IPS-11a (cell line): ENCODE results near the gene DCP2.

ENCODE experiments used
- H3K4me3 ChIP-seq: one replicate; pipeline ENCODE4 v1.5.1; 2013; ENCODE audit warnings: low read depth, low read length, control low read depth

DCP2 gene

DNA sequence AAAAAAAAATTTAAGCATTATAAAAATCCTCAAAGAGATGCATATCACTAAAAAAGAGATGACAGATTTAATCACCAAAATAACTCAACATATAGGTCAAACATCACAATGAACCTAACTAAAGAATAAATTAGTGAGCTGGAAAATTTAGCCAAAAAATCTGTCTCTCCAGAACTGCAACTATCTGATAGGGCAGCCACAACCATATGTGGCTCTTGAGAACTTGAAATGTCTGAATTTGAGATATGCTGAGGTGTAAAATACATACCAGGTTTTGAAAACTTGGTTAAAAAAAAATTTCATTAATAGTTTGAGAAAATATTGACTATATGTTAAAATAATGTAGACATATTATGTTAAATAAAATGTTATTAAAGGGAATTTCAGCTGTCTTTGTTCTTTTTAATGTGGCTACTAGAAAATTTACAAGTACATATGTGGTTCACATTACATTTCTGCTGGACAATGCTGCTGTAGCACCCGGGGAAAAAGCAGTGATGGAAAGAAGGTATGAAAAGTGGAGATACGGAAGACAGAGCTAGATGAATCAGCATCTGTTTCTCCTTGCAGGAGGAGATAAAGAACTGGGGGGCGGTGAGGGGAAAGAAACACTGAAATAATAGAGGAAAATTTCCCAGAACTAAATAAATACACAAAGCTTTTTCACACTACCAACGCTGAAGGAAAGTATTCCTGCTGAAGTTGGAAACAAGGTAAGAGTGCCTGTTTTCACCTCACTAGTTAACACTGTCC lies 66.1 kb downstream of the DCP2 start:
- no peak overlapping the region for H3K4me3 ChIP-seq

DNA sequence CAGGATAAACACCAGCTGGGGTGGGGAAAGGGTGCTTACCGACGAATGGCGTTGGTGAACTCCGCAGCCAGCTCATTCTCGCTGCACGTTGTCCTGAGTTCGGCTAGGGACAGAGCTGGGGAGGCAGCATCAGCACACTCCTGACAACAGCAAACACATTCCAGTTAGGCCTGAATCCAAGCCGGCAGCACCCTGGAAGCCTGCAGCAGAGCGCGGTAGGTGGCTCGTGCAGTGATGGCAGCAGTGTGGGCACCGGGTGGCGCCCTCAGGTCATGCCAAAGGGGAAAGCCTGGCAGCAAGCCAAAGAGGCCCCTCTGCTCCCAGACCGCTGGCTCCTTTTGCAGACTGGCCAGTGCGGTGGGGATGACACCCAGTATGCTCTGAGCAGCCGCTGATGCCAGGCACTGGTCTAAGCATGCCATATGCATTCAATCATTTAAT lies 66.9 kb downstream of the DCP2 start:
- H3K4me3 ChIP-seq, result no peak overlapping the region

GRCh38 chr5:113044776-113045465 lies 68.3 kb downstream of the DCP2 start:
- no peak overlapping the region for H3K4me3 ChIP-seq

GRCh38 chr5:113047234-113047633 lies 70.6 kb downstream of the DCP2 start:
- H3K4me3 ChIP-seq, result no peak overlapping the region

GRCh38 chr5:113047733-113048652 lies 71.4 kb downstream of the DCP2 start:
- no peak overlapping the region for H3K4me3 ChIP-seq

- no peak overlapping the region for H3K4me3 ChIP-seq
Observed at GRCh38 chr5:113048931-113049330, 72.3 kb downstream of the DCP2 start.

DNA sequence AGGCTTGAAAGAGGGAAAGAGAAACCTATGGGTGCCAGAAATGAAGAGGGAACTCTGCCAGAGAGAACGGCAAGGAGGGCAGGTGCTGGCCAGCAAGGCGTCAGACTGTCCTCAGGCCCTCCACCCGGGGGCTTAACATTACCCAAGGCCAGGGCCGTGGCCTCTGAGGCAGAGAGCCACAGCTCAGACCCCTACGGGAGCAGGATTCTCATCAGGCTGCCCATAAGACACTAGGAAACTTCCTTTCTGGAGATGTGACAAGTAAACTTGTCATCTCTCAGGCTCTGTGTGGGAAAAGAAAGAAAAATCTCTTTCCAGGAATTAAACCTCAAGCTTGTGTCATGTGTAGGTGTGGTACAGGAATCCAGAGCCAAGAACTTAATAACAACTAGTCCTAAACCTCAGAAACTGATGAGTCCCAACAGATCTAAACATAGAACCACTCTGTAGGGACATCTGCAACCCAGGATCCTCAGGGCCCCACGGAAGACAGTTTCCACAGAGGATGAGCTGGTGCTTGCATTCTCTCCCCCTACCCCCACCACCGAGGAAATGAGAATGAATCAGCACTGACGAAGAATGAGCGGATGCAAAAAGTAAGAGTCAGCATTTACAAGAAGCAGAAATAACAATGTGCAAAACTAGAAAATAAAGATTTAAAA lies 74.3 kb downstream of the DCP2 start:
- no peak overlapping the region for H3K4me3 ChIP-seq

- no peak overlapping the region for H3K4me3 ChIP-seq
Observed at GRCh38 chr5:113052041-113052795, 75.6 kb downstream of the DCP2 start.

GRCh38 chr5:113053511-113053995 lies 77.0 kb downstream of the DCP2 start:
- no peak overlapping the region for H3K4me3 ChIP-seq

DNA sequence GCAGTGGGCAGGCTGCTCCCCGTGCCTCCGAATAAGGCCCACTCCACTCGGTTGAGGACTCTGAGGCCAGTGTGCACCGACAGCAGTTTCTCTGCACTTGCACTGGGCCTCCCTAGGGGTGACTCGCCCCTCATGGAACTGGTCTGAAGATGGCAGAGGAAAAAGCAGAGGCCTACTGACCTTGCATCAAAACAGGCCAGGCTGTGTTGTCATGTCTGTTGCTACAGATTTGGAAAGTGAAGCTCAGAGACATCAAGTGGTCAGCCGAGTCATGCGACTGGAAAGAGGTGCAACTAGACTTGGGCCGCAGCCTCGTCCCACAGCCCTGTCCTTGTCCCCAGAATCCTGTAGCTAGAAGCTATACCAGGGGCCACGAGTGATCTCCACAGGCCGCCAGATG lies 78.3 kb downstream of the DCP2 start:
- no peak overlapping the region for H3K4me3 ChIP-seq

- no peak overlapping the region for H3K4me3 ChIP-seq
Observed at GRCh38 chr5:113056988-113057387, 80.4 kb downstream of the DCP2 start.

DNA sequence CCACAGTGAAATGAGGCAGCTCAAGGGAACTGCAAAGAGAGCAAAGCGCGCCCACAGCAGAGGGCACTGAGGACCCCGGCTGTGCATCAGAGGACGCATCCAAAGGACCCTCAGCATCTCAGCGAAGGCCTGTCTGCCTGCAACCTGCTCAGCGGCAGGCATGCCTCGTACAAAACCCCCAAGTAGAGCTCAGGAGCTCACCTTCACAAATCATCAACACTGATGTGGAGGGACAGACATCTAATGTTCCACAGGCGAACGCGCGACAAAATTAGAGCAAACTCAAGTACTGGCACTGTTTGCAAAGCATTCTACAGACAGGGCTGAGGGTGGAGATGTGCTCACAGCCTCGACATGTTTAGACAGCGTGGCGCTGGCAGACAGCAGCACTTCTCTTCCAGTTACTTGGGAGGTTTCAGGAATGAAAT lies 81.0 kb downstream of the DCP2 start:
- no peak overlapping the region for H3K4me3 ChIP-seq

GRCh38 chr5:113058269-113058668 lies 81.7 kb downstream of the DCP2 start:
- no peak overlapping the region for H3K4me3 ChIP-seq

DNA sequence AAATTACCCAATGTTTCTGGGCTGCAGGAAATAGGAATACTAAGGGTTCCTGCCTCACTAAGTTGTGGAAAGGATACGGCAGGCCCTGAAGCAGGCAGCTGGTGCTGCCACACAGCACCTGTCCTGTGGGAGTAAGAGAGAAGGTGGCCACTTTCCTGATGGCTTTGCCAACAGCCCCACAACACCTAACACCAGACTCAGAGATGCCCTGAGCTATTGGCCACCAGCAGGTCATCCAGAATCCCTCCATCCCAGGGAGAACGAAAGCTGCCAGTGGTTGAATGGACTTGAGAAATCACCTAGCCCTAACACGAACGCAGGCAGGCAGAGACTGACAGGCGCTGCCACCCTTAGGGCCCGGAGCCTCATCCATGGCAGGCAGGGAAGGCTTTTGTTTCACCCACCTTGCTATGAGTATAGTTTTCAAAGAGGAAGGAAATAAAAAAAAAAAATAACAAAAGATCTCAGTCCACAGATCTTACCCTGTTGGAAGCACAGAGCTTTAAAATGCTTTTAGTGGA lies 82.2 kb downstream of the DCP2 start:
- no peak overlapping the region for H3K4me3 ChIP-seq

- H3K4me3 ChIP-seq, result no peak overlapping the region
Observed at GRCh38 chr5:113059232-113060040, 82.8 kb downstream of the DCP2 start.

DNA sequence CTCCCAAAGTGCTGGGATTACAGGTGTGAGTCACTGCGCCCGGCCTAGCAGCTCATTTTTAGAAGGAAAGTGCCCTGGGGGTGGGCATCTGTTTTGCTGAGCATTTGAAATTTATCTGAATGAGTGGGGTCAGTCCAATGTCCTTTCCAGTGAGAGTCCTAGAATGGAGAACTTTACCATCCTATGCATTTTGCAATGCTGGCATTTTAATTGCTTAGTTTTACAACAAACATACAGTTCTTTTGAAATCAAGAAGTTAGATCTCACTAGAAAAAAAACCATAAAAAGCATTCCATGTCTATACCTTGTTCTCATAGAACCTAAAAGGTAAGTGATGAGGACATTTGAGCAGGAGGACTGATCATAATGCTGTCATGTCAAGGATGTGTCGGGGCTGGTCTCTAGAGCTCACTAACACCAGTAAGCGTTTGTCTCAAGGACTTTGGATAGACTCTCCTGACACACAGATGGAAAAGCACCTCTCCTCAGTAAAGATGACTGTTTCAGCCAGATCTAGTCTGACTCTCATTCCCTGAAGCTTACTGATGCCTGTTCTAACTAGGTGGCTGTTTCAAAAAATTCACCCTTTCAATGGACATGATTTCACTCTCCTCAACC lies 83.9 kb downstream of the DCP2 start:
- no peak overlapping the region for H3K4me3 ChIP-seq

DNA sequence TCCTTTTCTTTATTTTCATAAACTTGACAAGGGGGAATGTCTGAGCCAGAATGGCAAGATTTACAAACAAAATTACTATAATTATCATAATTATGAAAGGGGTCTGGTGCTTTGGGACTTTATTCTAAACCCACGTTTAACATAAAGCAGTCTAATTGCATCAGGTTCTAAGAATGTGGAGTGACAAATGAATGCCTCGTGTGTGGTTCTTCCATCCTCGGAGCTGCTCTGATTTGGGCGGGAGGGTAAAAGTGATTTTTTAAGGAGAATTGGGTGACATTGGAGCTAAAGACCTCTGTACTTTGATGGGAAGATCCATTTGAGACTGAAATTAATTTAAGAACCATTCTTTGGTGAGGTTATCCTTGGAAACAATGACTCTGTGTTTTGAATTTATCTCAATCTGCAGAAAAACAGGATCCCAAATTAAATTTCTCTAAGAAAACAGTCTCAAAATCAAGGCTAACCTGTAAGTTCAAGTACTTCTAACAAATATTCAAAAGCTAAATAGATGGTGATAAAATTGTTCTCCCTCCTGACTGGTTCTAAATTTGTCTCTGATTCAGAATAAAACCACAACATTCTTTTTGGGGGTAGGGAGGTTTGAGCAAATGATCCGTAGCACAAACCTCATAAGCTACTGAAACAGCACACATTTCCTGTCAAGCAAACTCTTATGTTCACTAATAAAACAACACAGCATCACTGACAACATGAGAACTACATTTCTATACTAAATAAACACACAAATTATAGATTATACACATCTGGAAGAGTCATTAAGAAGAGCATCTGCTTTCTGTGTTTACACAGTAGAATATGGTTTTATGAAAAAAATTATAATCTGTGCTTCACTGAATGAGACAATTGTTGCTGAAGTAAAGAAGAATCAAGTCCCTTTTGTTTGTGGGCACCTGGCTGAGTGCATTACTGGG lies 85.5 kb downstream of the DCP2 start:
- no peak overlapping the region for H3K4me3 ChIP-seq
